Smooth muscle cell (in vitro differentiated cells): ENCODE measurements around the gene TDRD6. TPM values are rescaled to one million over a fixed set of nuclear protein-coding genes. Genes with fewer than 3 reads are reported as not detected.

Experiments
- DNase-seq: peaks from one replicate; lab custom pipeline; 2025; ENCODE audit not compliant: unreplicated experiment; lab: John Stamatoyannopoulos, UW
- H2AFZ ChIP-seq: fragments of 200-600 bp; sonication (generic); 2 replicates; pipeline ENCODE4 v1.6.0; 2016; ENCODE audit warnings: antibody characterized with exemption, low read depth, mild to moderate bottlenecking
- H3F3A ChIP-seq: fragments of 200-600 bp; sonication (generic); 2 replicates; pipeline ENCODE4 v1.6.0; 2017; ENCODE audit warnings: antibody characterized with exemption, low read depth
- H3K27ac ChIP-seq: fragments of 200-600 bp; sonication (generic); 2 replicates; pipeline ENCODE4 v1.5.1; 2016; ENCODE audit warnings: low read depth, mild to moderate bottlenecking
- H3K27me3 ChIP-seq: fragments of 200-600 bp; sonication (generic); 2 replicates; pipeline ENCODE4 v1.6.1; 2016; ENCODE audit warnings: low read depth, mild to moderate bottlenecking
- H3K36me3 ChIP-seq: fragments of 200-600 bp; sonication (generic); 2 replicates; pipeline ENCODE4 v1.5.1; 2016; ENCODE audit warnings: low read depth
- H3K4me1 ChIP-seq: fragments of 200-600 bp; sonication (generic); 2 replicates; pipeline ENCODE4 v1.5.1; 2016; ENCODE audit warnings: low read depth
- H3K4me2 ChIP-seq: fragments of 200-600 bp; sonication (generic); 2 replicates; pipeline ENCODE4 v1.6.0; 2016; ENCODE audit warnings: mild to moderate bottlenecking
- H3K4me3 ChIP-seq: fragments of 200-600 bp; sonication (generic); 2 replicates; pipeline ENCODE4 v1.5.1; 2016; ENCODE audit warnings: mild to moderate bottlenecking
- H3K79me2 ChIP-seq: fragments of 200-600 bp; sonication (generic); 2 replicates; pipeline ENCODE4 v1.6.0; 2016; ENCODE audit warnings: low read depth, mild to moderate bottlenecking
- H3K9ac ChIP-seq: fragments of 200-600 bp; sonication (generic); 2 replicates; pipeline ENCODE4 v1.6.0; 2016; ENCODE audit warnings: low read depth
- H3K9me3 ChIP-seq: fragments of 200-600 bp; sonication (generic); replicated peaks from 2 replicates; pipeline ENCODE4 v1.5.1; 2016; ENCODE audit warnings: low read depth
- H4K20me1 ChIP-seq: fragments of 200-600 bp; sonication (generic); 2 replicates; pipeline ENCODE4 v1.6.0; 2016; ENCODE audit warnings: low read depth
- CTCF ChIP-seq: fragments of 200-600 bp; sonication (generic); IDR thresholded peaks from 2 replicates; pipeline ENCODE4 v1.5.1; 2017; ENCODE audit warnings: borderline replicate concordance, mild to moderate bottlenecking, antibody characterized with exemption; ENCODE audit not compliant: insufficient read depth, poor library complexity, severe bottlenecking
- WGBS: methylation state at CpG from one replicate; pipeline ENCODE4 v1.1.7; 2016; ENCODE audit warnings: low lambda C conversion rate; 5-methylcytosine and 5-hydroxymethylcytosine counted together
- polyA plus RNA-seq: library from polyadenylated mRNA; unstranded; fragments of >200 nt; fragmentation: Nextera tagmentation; extraction: Ambion mirVana; gene quantifications from 2 replicates; pipeline ENCODE4 v1.2.1, GENCODE V29; 2016
- total RNA-seq: library from RNA; depleted of rRNA; stranded (reverse); fragments of >200 nt; gene quantifications from 2 replicates; pipeline ENCODE4 v1.2.3, GENCODE V29; 2014

TDRD6 gene
- total and polyA plus RNA-seq, 2 experiments from 2014 or later: under 0.01 TPM; not detected in 1

- H2AFZ ChIP-seq: no peak overlapping the region
- peaks cover 69% of the 10 kb centered on the region for H3K27me3 ChIP-seq
- no peaks in the 10 kb centered on the region for H3K4me1 ChIP-seq
- no peak overlapping the region for H3K4me3 ChIP-seq
- H3F3A ChIP-seq: no peaks in the 10 kb centered on the region
- no peak for DNase-seq
- no peak for TF ChIP-seq CTCF
- no peak overlapping the region for H3K4me2 ChIP-seq
- H4K20me1 ChIP-seq: no peaks in the 10 kb centered on the region
- H3K9ac ChIP-seq: no peak overlapping the region
- no peak overlapping the region for H3K27ac ChIP-seq
- 65% methylated on average over 4 of the region's 4 CpGs for whole genome bisulfite sequencing
- H3K36me3 ChIP-seq: no peaks in the 10 kb centered on the region
- H3K79me2 ChIP-seq: no peaks in the 10 kb centered on the region
- H3K9me3 ChIP-seq: no peaks in the 10 kb centered on the region
Measured at GRCh38 chr6:46730921-46731461, 43.3 kb downstream of the TDRD6 start.

GRCh38 chr6:46733341-46733801, 45.7 kb downstream of the TDRD6 start:
- no peak for DNase-seq
- Histone ChIP-seq H2AFZ (no peak overlapping the region), H3K4me2 (no peak overlapping the region), H3F3A (no peaks in the 10 kb centered on the region), H3K4me3 (no peak overlapping the region), H3K27me3 (peaks cover 69% of the 10 kb centered on the region), H3K36me3 (no peaks in the 10 kb centered on the region), H3K9ac (no peak overlapping the region), H3K9me3 (no peaks in the 10 kb centered on the region), H3K4me1 (no peaks in the 10 kb centered on the region), H3K79me2 (no peaks in the 10 kb centered on the region), H3K27ac (no peak overlapping the region), H4K20me1 (no peaks in the 10 kb centered on the region)
- WGBS: 89% methylated on average over 2 of the region's 2 CpGs
- no peak for TF ChIP-seq CTCF

- Histone ChIP-seq H3K36me3 (no peaks in the 10 kb centered on the region), H4K20me1 (no peaks in the 10 kb centered on the region), H3K4me1 (no peaks in the 10 kb centered on the region), H3K9me3 (no peaks in the 10 kb centered on the region), H3K27me3 (peaks cover 67% of the 10 kb centered on the region), H3F3A (no peaks in the 10 kb centered on the region), H3K9ac (peak within 1 kb of the TSS; percentile 7), H3K4me3 (peak within 1 kb of the TSS; percentile 57), H3K27ac (no peak within 1 kb of the TSS), H3K4me2 (peak within 1 kb of the TSS; percentile 99), H2AFZ (peak within 1 kb of the TSS; percentile 93), H3K79me2 (no peaks in the 10 kb centered on the region)
- WGBS: under 1% methylated on average over 61 of the region's 73 CpGs
- no peak for TF ChIP-seq CTCF
- DNase-seq: no peak
Measured at GRCh38 chr6:46734867-46735719, 47.4 kb downstream of the TDRD6 start, which contains the start of gene PLA2G7. TSS of gene PLA2G7 (minus strand) at chr6:46735375. CDS start at chr6:46722891, 12,484 bp downstream.
